SK-N-SH (cell line): ENCODE measurements around the gene TAF6L. TPM values are rescaled to one million over a fixed set of nuclear protein-coding genes. Genes with fewer than 3 reads are reported as not detected.
"Not testable (repeated sequence)": the region's sequence is repeated elsewhere in the genome, so short reads cannot be mapped to it uniquely, and the experiment has no call there.

Source experiments
- CTCF ChIA-PET: fragments of 300-600, 350-600 bp; formaldehyde crosslinking; extraction: SDS; loops from one replicate; lab custom pipeline; 2021; lab: Yijun Ruan, JAX
- POLR2A ChIA-PET: fragments of 350-600 bp; sonication (Branson Sonifier 250); formaldehyde crosslinking; extraction: SDS; loops from one replicate; lab custom pipeline; 2020; ENCODE audit warnings: antibody characterized with exemption, inconsistent platforms; lab: Yijun Ruan, JAX
- DNase-seq: peaks from one replicate; pipeline ENCODE4 v3.0.0; 2012
- H2AFZ ChIP-seq: fragments of 200-600 bp; sonication (generic); 2 replicates; pipeline ENCODE4 v1.8.1; 2016; ENCODE audit warnings: antibody characterized with exemption, mild to moderate bottlenecking, low read depth
- H3F3A ChIP-seq: fragments of 200-600 bp; sonication (generic); replicated peaks from 2 replicates; pipeline ENCODE3; 2016; ENCODE audit warnings: antibody characterized with exemption, mild to moderate bottlenecking; ENCODE audit not compliant: insufficient read depth
- H3K27ac ChIP-seq, 2 experiments: fragments of 200-500 bp in 1 of 2; fragments of 200-600 bp in 1 of 2; sonication (Bioruptor generic) in 1 of 2; sonication (generic), shearing (Covaris generic) in 1 of 2; 2 replicates each; pipeline versions ENCODE4 v1.5.1 to v1.6.1; 2014 to 2016; ENCODE audit warnings: low read depth in 2 of 2, inconsistent platforms in 1 of 2, low read length in 1 of 2, mild to moderate bottlenecking in 1 of 2, mixed read lengths in 1 of 2
- H3K27me3 ChIP-seq: fragments of 200-600 bp; sonication (generic), shearing (Covaris generic); 2 replicates; pipeline ENCODE4 v1.6.1; 2016; ENCODE audit warnings: mixed run types; ENCODE audit not compliant: insufficient read depth
- H3K36me3 ChIP-seq, 2 experiments: fragments of 200-500 bp in 1 of 2; fragments of 200-600 bp in 1 of 2; sonication (Bioruptor generic) in 1 of 2; sonication (generic) in 1 of 2; replicated peaks in 1 of 2; 2 replicates each; pipeline versions ENCODE3 to v1.5.1; 2014 to 2016; ENCODE audit warnings: low read length in 1 of 2, mild to moderate bottlenecking in 1 of 2; ENCODE audit not compliant: insufficient read depth in 2 of 2, control insufficient read depth in 1 of 2
- H3K4me1 ChIP-seq, 2 experiments: fragments of 200-500 bp in 1 of 2; fragments of 200-600 bp in 1 of 2; sonication (Bioruptor generic) in 1 of 2; sonication (generic), shearing (Covaris generic) in 1 of 2; 2 replicates each; pipeline versions ENCODE4 v1.5.1 to v1.6.1; 2014 to 2016; ENCODE audit warnings: low read depth in 1 of 2, low read length in 1 of 2, mixed run types in 1 of 2; ENCODE audit not compliant: insufficient read depth in 2 of 2, control insufficient read depth in 1 of 2
- H3K4me2 ChIP-seq: fragments of 200-600 bp; sonication (generic), shearing (Covaris generic); 2 replicates; pipeline ENCODE4 v1.6.1; 2017; ENCODE audit warnings: mixed run types
- H3K4me3 ChIP-seq, 2 experiments: fragments of 200-500 bp in 1 of 2; fragments of 200-600 bp in 1 of 2; sonication (Bioruptor generic) in 1 of 2; sonication (generic), shearing (Covaris generic) in 1 of 2; 2 replicates each; pipeline versions ENCODE4 v1.5.1 to v1.8.1; 2014 to 2016; ENCODE audit warnings: low read depth in 2 of 2, inconsistent platforms in 1 of 2, low read length in 1 of 2, mild to moderate bottlenecking in 1 of 2, mixed read lengths in 1 of 2, moderate library complexity in 1 of 2
- H3K79me2 ChIP-seq: fragments of 200-600 bp; sonication (generic); 2 replicates; pipeline ENCODE4 v1.8.1; 2017; ENCODE audit warnings: mild to moderate bottlenecking; ENCODE audit not compliant: insufficient read depth
- H3K9ac ChIP-seq: fragments of 200-600 bp; sonication (generic); 2 replicates; pipeline ENCODE4 v1.6.1; 2017; ENCODE audit warnings: mixed run types
- H3K9me2 ChIP-seq: fragments of 200-600 bp; sonication (generic); 2 replicates; pipeline ENCODE4 v1.6.1; 2017; ENCODE audit warnings: mixed run types
- H3K9me3 ChIP-seq: fragments of 200-600 bp; sonication (generic); 2 replicates; pipeline ENCODE4 v1.6.1; 2017; ENCODE audit warnings: mixed run types, mild to moderate bottlenecking, moderate library complexity
- H4K20me1 ChIP-seq: fragments of 200-600 bp; sonication (generic); 2 replicates; pipeline ENCODE4 v1.6.1; 2017; ENCODE audit warnings: mild to moderate bottlenecking, mixed run types; ENCODE audit not compliant: insufficient read depth
- CHD2 ChIP-seq: fragments of 150-350 bp; IDR thresholded peaks from 2 replicates; pipeline ENCODE4 v1.6.1; 2018; ENCODE audit warnings: low read length; ENCODE audit not compliant: partially characterized antibody
- ELF1 ChIP-seq: IDR thresholded peaks from 2 replicates; pipeline ENCODE4 v1.4.0; 2012
- EZH2phosphoT487 ChIP-seq: fragments of 200-600 bp; sonication (generic); IDR thresholded peaks from 2 replicates; pipeline ENCODE4 v1.6.1; 2017; ENCODE audit warnings: low read depth, mixed run types, mild to moderate bottlenecking, antibody characterized with exemption, moderate library complexity, borderline replicate concordance
- FOSL2 ChIP-seq: IDR thresholded peaks from 2 replicates; pipeline ENCODE4 v1.4.0; 2012; ENCODE audit warnings: low read depth, mild to moderate bottlenecking, moderate library complexity, borderline replicate concordance
- FOXJ3 ChIP-seq: sonication (generic); formaldehyde crosslinking; IDR thresholded peaks from 2 replicates; pipeline ENCODE4 v1.5.1; 2020; ENCODE audit warnings: mild to moderate bottlenecking, missing genetic modification reagents
- FOXM1 ChIP-seq: IDR thresholded peaks from 2 replicates; pipeline ENCODE4 v1.4.0; 2012; ENCODE audit warnings: low read depth, mild to moderate bottlenecking
- GATA2 ChIP-seq: sonication (generic); formaldehyde crosslinking; IDR thresholded peaks from 2 replicates; pipeline ENCODE4 v1.5.0; 2020; ENCODE audit warnings: mild to moderate bottlenecking, missing genetic modification reagents
- JUND ChIP-seq: IDR thresholded peaks from 2 replicates; pipeline ENCODE4 v1.4.0; 2012
- MAX ChIP-seq: IDR thresholded peaks from 2 replicates; pipeline ENCODE4 v1.4.0; 2012; ENCODE audit warnings: low read depth
- MEF2A ChIP-seq: IDR thresholded peaks from 2 replicates; pipeline ENCODE4 v1.4.0; 2012; ENCODE audit warnings: low read depth, borderline replicate concordance
- NRF1 ChIP-seq: IDR thresholded peaks from 2 replicates; pipeline ENCODE4 v1.6.1; 2012; ENCODE audit warnings: low read depth, mild to moderate bottlenecking, low read length
- RCOR1 ChIP-seq: fragments of 150-350 bp; IDR thresholded peaks from 2 replicates; pipeline ENCODE4 v1.6.1; 2017; ENCODE audit warnings: antibody characterized with exemption, low read length
- REST ChIP-seq: IDR thresholded peaks from 2 replicates; pipeline ENCODE4 v1.6.1; 2012; ENCODE audit warnings: mild to moderate bottlenecking, low read depth, low read length, moderate library complexity
- RFX5 ChIP-seq: IDR thresholded peaks from 2 replicates; pipeline ENCODE4 v1.6.1; 2012; ENCODE audit warnings: mild to moderate bottlenecking, improper control_type of control experiment, low read length
- RXRA ChIP-seq: IDR thresholded peaks from 2 replicates; pipeline ENCODE4 v1.4.0; 2012; ENCODE audit warnings: low read depth, mild to moderate bottlenecking, borderline replicate concordance
- SIN3A ChIP-seq: IDR thresholded peaks from 2 replicates; pipeline ENCODE4 v1.6.1; 2012; ENCODE audit warnings: low read depth, mild to moderate bottlenecking, low read length, moderate library complexity, borderline replicate concordance
- TAF1 ChIP-seq: IDR thresholded peaks from 2 replicates; pipeline ENCODE4 v1.6.1; 2012; ENCODE audit warnings: low read depth, mild to moderate bottlenecking, low read length, moderate library complexity, borderline replicate concordance
- USF1 ChIP-seq: IDR thresholded peaks from 2 replicates; pipeline ENCODE4 v1.4.0; 2012; ENCODE audit warnings: low read depth, borderline replicate concordance
- USF2 ChIP-seq: fragments of 150-350 bp; IDR thresholded peaks from 2 replicates; pipeline ENCODE4 v1.6.1; 2017; ENCODE audit warnings: antibody characterized with exemption, low read length, low read depth, borderline replicate concordance
- ZBTB33 ChIP-seq: IDR thresholded peaks from 2 replicates; pipeline ENCODE4 v1.4.0; 2012; ENCODE audit warnings: low read depth, borderline replicate concordance
- WGBS: methylation state at CpG from one replicate; pipeline ENCODE4 v1.1.6; 2017; ENCODE audit warnings: low lambda C conversion rate; 5-methylcytosine and 5-hydroxymethylcytosine counted together
- polyA plus RNA-seq, 3 experiments: library from polyadenylated mRNA; depleted of rRNA; stranded (reverse); fragments of >200 nt; gene quantifications; 2 replicates each; pipeline ENCODE4 v1.2.3, GENCODE V29; 2012

Gene TAF6L
- polyA plus RNA-seq, 1 of the 3 experiments (the other 2 are of a cell fraction): 33.6 TPM

- Histone ChIP-seq H2AFZ (peak overlapping the region; percentile 96), H3K79me2 (peaks cover 23% of the 10 kb centered on the region), H3K4me1 (peaks cover 10 to 12% of the 10 kb centered on the region in 2 experiments; a peak in 3 of 4 replicates), H3K4me3 (peak overlapping the region; percentile 19 to 95; a peak in 3 of 4 replicates), H3K4me2 (peak overlapping the region; percentile 99), H3K9ac (peak overlapping the region; percentile 82; the same call in 1 of the 2 replicates), H3F3A (peaks cover 11% of the 10 kb centered on the region), H3K36me3 (peaks cover 8 to 11% of the 10 kb centered on the region in 2 experiments)
- not testable (repeated sequence) for H4K20me1 ChIP-seq, H3K27me3 ChIP-seq, H3K9me3 ChIP-seq, H3K9me2 ChIP-seq, H3K27ac ChIP-seq, DNase-seq
- POLR2A ChIA-PET: interaction anchor here (0.6 to 1.6 kb wide), 3 partner anchors 8 to 81 kb away, joined by 3 to 8 read pairs (median 3); partner anchors contain the start of gene TAF6L
- WGBS: 37% methylated on average over 9 of the region's 9 CpGs
- TF ChIP-seq GATA2 (CRISPR knock-in tag): peak; percentile 37; the same call in 1 of the 2 replicates
- CTCF ChIA-PET: interaction anchor here (0.9 to 2.0 kb wide), 5 partner anchors 9 to 121 kb away, joined by 3 to 10 read pairs (median 4); partner anchors contain the start of genes SLC3A2 and TTC9C
Observed at GRCh38 chr11:62760867-62761227, 10.3 kb upstream of the TAF6L start.

GRCh38 chr11:62770778-62771143, 435 bp upstream of the TAF6L start:
- CTCF ChIA-PET: interaction anchor here (0.9 to 9.8 kb wide), 13 partner anchors 11 to 110 kb away, joined by 3 to 130 read pairs (median 4); partner anchors contain the start of genes C11orf98, CSKMT, HNRNPUL2 and SLC3A2

More at GRCh38 chr11:62770778-62771143, 435 bp upstream of the TAF6L start:
- Histone ChIP-seq H3K9ac (peak overlapping the region; percentile 71), H3K4me1 (peaks cover 0 to 15% of the 10 kb centered on the region in 2 experiments; a peak in 1 of 4 replicates), H3K79me2 (peaks cover 32% of the 10 kb centered on the region), H3K9me2 (no peaks in the 10 kb centered on the region), H3K4me2 (peak overlapping the region; percentile 86), H3K27ac (peak overlapping the region; percentile 82 to 85), H3K36me3 (peaks cover 14 to 18% of the 10 kb centered on the region in 2 experiments), H4K20me1 (no peaks in the 10 kb centered on the region), H3K27me3 (no peaks in the 10 kb centered on the region), H3K4me3 (peak overlapping the region; percentile 56 to 74), H2AFZ (peak overlapping the region; percentile 82), H3K9me3 (no peaks in the 10 kb centered on the region), H3F3A (peaks cover 30% of the 10 kb centered on the region)
- POLR2A ChIA-PET: interaction anchor here (0.6 to 3.4 kb wide), 10 partner anchors 9 to 105 kb away, joined by 3 to 21 read pairs (median 6); partner anchors contain the start of genes C11orf98, CSKMT, HNRNPUL2 and POLR2G
- 26% methylated on average over 18 of the region's 18 CpGs for WGBS
- DNase-seq: peak; percentile 41
- no peak for TF ChIP-seq FOSL2
- TF ChIP-seq CHD2: no peak
- TF ChIP-seq RXRA: no peak
- no peak for TF ChIP-seq MEF2A
- TF ChIP-seq ZBTB33: no peak
- no peak for TF ChIP-seq NRF1
- no peak for TF ChIP-seq FOXJ3 (CRISPR knock-in tag)
- TF ChIP-seq MAX: no peak
- no peak for TF ChIP-seq ELF1
- TF ChIP-seq USF2: no peak
- TF ChIP-seq USF1: no peak
- TF ChIP-seq RFX5: no peak
- TF ChIP-seq FOXM1: no peak
- TF ChIP-seq SIN3A: no peak
- no peak for TF ChIP-seq JUND
- TF ChIP-seq REST: no peak
- TF ChIP-seq TAF1: no peak
- TF ChIP-seq RCOR1: no peak
- no peak for TF ChIP-seq GATA2 (CRISPR knock-in tag)
- TF ChIP-seq EZH2phosphoT487: no peak
